Measurements from ENCODE around the gene KRTAP4-2. TPM values are rescaled to one million over a fixed set of nuclear protein-coding genes. Genes with fewer than 3 reads are reported as not detected.
"Not testable (repeated sequence)": the region's sequence is repeated elsewhere in the genome, so short reads cannot be mapped to it uniquely, and the experiment has no call there.

Gene KRTAP4-2
- not detected for polyA plus RNA-seq (2012; ENCODE audit: insufficient read depth, insufficient read length)

- H3K4me3 ChIP-seq (ENCODE audit: low read length): no peak within 1 kb of the TSS
- DNase-seq (ENCODE audit: low read depth, low spot score): no peak
These were observed at the start of gene KRTAP4-2 for GRCh38 chr17:41177727-41178271. TSS of gene KRTAP4-2 (minus strand) at chr17:41178221. CDS start at chr17:41178164, 57 bp downstream.

DNA sequence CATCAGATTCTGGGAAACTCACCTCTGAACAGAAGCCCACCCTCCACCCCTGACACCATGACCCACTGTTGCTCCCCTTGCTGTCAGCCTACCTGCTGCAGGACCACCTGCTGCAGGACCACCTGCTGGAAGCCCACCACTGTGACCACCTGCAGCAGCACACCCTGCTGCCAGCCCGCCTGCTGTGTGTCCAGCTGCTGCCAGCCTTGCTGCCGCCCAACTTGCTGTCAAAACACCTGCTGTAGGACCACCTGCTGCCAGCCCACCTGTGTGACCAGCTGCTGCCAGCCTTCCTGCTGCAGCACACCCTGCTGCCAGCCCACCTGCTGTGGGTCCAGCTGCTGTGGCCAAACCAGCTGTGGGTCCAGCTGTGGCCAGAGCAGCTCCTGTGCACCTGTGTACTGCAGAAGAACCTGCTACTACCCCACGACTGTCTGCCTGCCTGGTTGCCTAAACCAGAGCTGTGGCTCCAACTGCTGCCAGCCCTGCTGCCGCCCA lies 48.6 kb upstream of the KRTAP4-2 start, which contains the start of gene KRTAP9-2:
KRTAP9-2 (plus strand) TSS at position 51 of the 498 bp plus-strand sequence; CDS start at position 58, 7 bp downstream.
- H3K4me3 ChIP-seq (ENCODE audit: low read length); DNase-seq (ENCODE audit: low read depth, low spot score): not testable (repeated sequence)

- H3K4me3 ChIP-seq (ENCODE audit: low read length): no peak overlapping the region
- no peak for DNase-seq (ENCODE audit: low read depth, low spot score)
These were observed 48.0 kb upstream of the KRTAP4-2 start for GRCh38 chr17:41226051-41226450.

DNA sequence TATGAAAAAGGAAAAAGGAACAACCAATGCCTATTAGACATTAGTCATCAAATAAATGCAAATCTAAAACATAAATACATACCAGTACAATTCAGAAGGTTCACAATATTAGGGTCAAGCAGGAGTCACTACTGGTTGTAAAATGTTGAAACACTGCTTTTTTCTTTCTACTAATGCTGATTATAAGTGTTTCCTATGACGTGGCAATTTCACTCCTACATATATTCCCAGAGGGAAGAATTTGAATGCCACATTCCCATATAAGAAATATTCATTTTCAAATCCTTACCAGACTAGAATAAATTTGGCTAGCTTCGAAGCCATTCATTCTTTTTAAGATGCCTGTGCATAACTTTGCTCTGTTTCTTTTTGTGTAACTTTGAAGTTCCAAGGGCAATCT lies 45.8 kb upstream of the KRTAP4-2 start:
- no peak overlapping the region for H3K4me3 ChIP-seq (ENCODE audit: low read length)
- DNase-seq (ENCODE audit: low read depth, low spot score): no peak

DNA sequence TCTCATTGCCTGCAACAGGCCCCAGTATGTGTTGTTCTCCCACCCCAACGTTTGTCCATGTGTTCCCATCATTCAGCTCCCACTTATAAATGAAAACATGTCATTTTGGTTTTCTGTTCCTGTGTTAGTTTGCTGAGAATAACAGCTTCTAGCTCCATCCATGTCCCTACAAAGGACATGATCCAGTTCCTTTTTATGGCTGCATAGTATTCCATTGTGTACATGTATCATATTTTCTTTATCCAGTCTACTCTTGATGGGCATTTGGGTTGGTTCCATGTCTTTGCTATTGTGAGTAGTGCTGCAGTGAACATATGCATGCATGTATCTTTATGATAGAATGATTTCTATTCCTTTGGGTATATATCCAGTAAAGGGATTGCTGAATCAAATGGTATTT lies 37.7 kb upstream of the KRTAP4-2 start:
- no peak overlapping the region for H3K4me3 ChIP-seq (ENCODE audit: low read length)
- DNase-seq (ENCODE audit: low read depth, low spot score): no peak

DNA sequence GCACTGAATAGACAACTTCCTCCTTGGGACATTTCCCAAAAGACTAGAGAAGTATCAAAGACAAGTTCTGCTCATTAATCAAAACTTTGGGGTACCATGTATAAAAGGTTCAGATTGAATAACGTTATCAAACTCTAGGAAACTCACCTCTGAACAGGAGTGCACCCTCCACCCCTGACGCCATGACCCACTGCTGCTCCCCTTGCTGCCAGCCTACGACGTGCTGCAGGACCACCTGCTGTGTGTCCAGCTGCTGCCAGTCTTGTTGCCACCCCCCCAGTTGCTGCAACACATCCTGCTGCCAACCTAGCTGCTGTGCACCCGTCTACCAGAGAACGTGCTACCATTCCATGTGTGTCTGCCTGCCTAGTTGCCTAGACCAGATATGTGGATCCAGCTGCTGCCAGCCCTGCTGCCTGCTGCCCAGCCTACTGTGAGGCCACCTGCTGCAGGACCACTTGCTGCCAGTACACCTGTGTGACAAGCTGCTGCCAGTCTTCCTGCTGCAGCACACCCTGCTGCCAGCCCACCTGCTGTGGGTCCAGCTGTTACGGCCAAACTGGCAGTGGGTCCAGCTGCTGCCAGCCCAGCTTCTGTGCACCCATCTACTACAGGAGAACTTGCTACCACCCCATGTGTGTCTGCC lies 34.6 kb upstream of the KRTAP4-2 start:
- H3K4me3 ChIP-seq (ENCODE audit: low read length): no peak overlapping the region
- DNase-seq (ENCODE audit: low read depth, low spot score): no peak

GRCh38 chr17:41211845-41212466 lies 33.9 kb upstream of the KRTAP4-2 start:
- no peak for DNase-seq (ENCODE audit: low read depth, low spot score)
- no peak overlapping the region for H3K4me3 ChIP-seq (ENCODE audit: low read length)

- no peak for DNase-seq (ENCODE audit: low read depth, low spot score)
- no peak overlapping the region for H3K4me3 ChIP-seq (ENCODE audit: low read length)
These were observed 21.5 kb upstream of the KRTAP4-2 start for GRCh38 chr17:41199421-41200078.

- no peak overlapping the region for H3K4me3 ChIP-seq (ENCODE audit: low read length)
- no peak for DNase-seq (ENCODE audit: low read depth, low spot score)
These were observed 18.0 kb upstream of the KRTAP4-2 start for GRCh38 chr17:41196068-41196467.

DNA sequence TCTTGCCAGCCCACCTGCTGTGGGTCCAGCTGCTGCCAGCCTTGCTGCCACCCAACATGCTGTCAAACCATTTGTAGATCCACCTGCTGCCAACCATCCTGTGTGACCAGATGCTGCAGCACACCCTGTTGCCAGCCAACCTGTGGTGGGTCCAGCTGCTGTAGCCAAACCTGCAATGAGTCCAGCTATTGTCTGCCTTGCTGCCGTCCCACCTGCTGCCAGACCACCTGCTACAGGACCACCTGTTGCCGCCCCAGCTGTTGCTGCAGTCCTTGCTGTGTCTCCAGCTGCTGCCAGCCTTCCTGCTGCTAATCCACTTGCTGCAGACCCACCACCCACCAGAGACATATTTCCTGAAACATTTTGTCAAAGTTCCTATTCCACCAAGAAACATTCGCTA lies 12.3 kb upstream of the KRTAP4-2 start:
- no peak overlapping the region for H3K4me3 ChIP-seq (ENCODE audit: low read length)
- DNase-seq (ENCODE audit: low read depth, low spot score): no peak

GRCh38 chr17:41189837-41190318 lies 11.9 kb upstream of the KRTAP4-2 start, which contains the start of gene KRTAP9-1:
TSS of gene KRTAP9-1 (plus strand) at chr17:41189887. CDS start at chr17:41189887, 0 bp downstream.
- not testable (repeated sequence) for DNase-seq (ENCODE audit: low read depth, low spot score); H3K4me3 ChIP-seq (ENCODE audit: low read length)

- no peak for DNase-seq (ENCODE audit: low read depth, low spot score)
- no peak overlapping the region for H3K4me3 ChIP-seq (ENCODE audit: low read length)
These were observed 8.9 kb upstream of the KRTAP4-2 start for GRCh38 chr17:41186872-41187271.

- DNase-seq (ENCODE audit: low read depth, low spot score): no peak
- no peak overlapping the region for H3K4me3 ChIP-seq (ENCODE audit: low read length)
These were observed 7.0 kb upstream of the KRTAP4-2 start for GRCh38 chr17:41185001-41185400.

- H3K4me3 ChIP-seq (ENCODE audit: low read length): no peak within 1 kb of the TSS
- no peak for DNase-seq (ENCODE audit: low read depth, low spot score)
These were observed 6.5 kb upstream of the KRTAP4-2 start, which contains the start of gene KRTAP4-1 for GRCh38 chr17:41184480-41184961. TSS of gene KRTAP4-1 (minus strand) at chr17:41184911. CDS start at chr17:41184854, 57 bp downstream.

- no peak for DNase-seq (ENCODE audit: low read depth, low spot score)
- H3K4me3 ChIP-seq (ENCODE audit: low read length): no peak overlapping the region
These were observed 1.0 kb upstream of the KRTAP4-2 start for GRCh38 chr17:41178843-41179616.

DNA sequence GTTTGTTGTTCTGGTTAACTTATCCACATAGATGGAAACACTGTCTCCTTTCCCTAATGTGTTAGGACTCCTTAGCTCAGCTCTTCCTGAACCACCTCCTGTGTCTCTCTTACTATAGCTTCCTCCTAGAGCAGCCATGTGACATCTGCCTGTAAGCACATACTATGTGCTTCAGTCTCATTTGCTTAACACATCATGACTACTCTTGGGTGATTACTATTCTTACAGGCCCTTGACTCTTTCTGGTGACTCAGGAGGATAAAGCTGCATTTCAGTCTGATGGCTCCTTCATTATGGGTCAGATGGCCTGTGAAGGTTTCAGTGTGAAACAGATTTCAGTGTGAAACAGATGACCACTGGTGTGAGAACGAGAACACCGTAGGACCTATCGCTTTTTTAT lies 320 bp upstream of the KRTAP4-2 start:
- H3K4me3 ChIP-seq (ENCODE audit: low read length): no peak overlapping the region
- no peak for DNase-seq (ENCODE audit: low read depth, low spot score)

DNA sequence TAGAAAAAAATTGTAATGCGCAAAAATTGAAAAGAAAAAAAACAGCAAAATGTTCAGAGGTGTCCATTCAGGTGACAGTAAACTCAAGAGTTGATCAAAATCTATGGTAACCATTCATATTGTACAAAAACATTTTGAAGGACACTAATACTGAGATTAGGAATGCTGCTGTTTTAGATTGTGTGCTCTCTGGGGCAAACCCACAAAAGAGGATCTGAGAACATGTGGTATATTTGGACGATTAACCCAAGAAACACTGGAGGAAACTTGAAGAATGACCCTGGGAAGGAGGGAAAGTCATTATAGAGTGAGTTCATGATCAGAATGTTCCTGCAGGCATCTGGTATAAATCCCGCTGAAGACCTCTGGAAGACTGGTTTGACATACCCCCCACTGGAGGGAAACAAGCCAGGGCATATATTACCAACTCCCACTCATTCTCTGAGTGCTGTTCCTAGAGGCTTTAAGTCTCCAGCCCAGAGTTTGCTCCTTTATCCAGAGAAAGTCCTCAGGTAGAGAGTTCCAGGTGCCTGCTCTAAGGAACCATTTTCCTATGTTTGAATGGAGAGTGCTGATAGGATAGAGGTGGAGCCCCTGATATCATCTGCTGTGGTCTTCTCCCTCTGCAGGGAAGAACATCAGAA lies 1.2 kb downstream of the KRTAP4-2 start:
- H3K4me3 ChIP-seq (ENCODE audit: low read length): no peak overlapping the region
- DNase-seq (ENCODE audit: low read depth, low spot score): no peak

- H3K4me3 ChIP-seq (ENCODE audit: low read length): no peak overlapping the region
- DNase-seq (ENCODE audit: low read depth, low spot score): no peak
These were observed 6.1 kb downstream of the KRTAP4-2 start for GRCh38 chr17:41171886-41172285.

Data from Jurkat, Clone E6-1 (cell line).